OCI-LY3 (cell line): ENCODE measurements around the gene MGA.

Source experiments
- H2AFZ ChIP-seq: fragments of 200-600, 300-600 bp; shearing (Covaris generic); 2 replicates; pipeline ENCODE4 v1.6.0; 2014; ENCODE audit warnings: antibody characterized with exemption, low read depth, low read length
- H3K27ac ChIP-seq: fragments of 200-600, 300-600 bp; sonication (generic); 2 replicates; pipeline ENCODE4 v1.5.1; 2014; ENCODE audit warnings: mild to moderate bottlenecking, low read length, moderate library complexity, mixed read lengths
- H3K27me3 ChIP-seq: fragments of 200-600, 300-600 bp; sonication (generic); 2 replicates; pipeline ENCODE4 v1.6.1; 2014; ENCODE audit warnings: low read depth, low read length, mixed read lengths
- H3K36me3 ChIP-seq: fragments of 200-600, 300-600 bp; sonication (generic); replicated peaks from 2 replicates; pipeline ENCODE3; 2014; ENCODE audit warnings: low read depth, low read length, mixed read lengths
- H3K4me1 ChIP-seq: fragments of 300-600, 200-600 bp; sonication (generic); 2 replicates; pipeline ENCODE4 v1.6.1; 2014; ENCODE audit warnings: low read length, mixed read lengths
- H3K4me2 ChIP-seq: fragments of 200-600, 300-600 bp; sonication (generic); 2 replicates; pipeline ENCODE4 v1.6.1; 2014; ENCODE audit warnings: low read length, mixed read lengths
- H3K4me3 ChIP-seq: fragments of 300-600, 200-600 bp; sonication (generic); 2 replicates; pipeline ENCODE4 v1.5.1; 2014; ENCODE audit warnings: antibody characterized with exemption, mild to moderate bottlenecking, low read length, moderate library complexity
- H3K79me2 ChIP-seq: fragments of 300-600, 200-600 bp; shearing (Covaris generic); 2 replicates; pipeline ENCODE4 v1.6.1; 2014; ENCODE audit warnings: mild to moderate bottlenecking, low read length, mixed read lengths
- H3K9ac ChIP-seq: fragments of 300-600, 200-600 bp; shearing (Covaris generic); 2 replicates; pipeline ENCODE4 v1.6.0; 2014; ENCODE audit warnings: mild to moderate bottlenecking, low read length, moderate library complexity
- H3K9me3 ChIP-seq: fragments of 200-600, 300-600 bp; shearing (Covaris generic); 2 replicates; pipeline ENCODE4 v1.6.1; 2014; ENCODE audit warnings: low read length, mixed read lengths; ENCODE audit not compliant: insufficient read depth
- H4K20me1 ChIP-seq: fragments of 200-600, 300-600 bp; sonication (generic); 2 replicates; pipeline ENCODE4 v1.6.1; 2016; ENCODE audit warnings: low read length, mixed read lengths; ENCODE audit not compliant: insufficient read depth
- CTCF ChIP-seq: fragments of 200-600, 300-600 bp; sonication (generic); IDR thresholded peaks from 2 replicates; pipeline ENCODE4 v1.5.1; 2014; ENCODE audit warnings: antibody characterized with exemption, low read length, low read depth
- EZH2phosphoT487 ChIP-seq: fragments of 200-600 bp; shearing (Covaris generic); IDR thresholded peaks from 2 replicates; pipeline ENCODE4 v1.6.1; 2018; ENCODE audit warnings: antibody characterized with exemption, mixed run types, low read depth

Gene MGA

GRCh38 chr15:41756198-41756597 is 96.0 kb downstream of the MGA start:
- no peak overlapping the region for H3K9ac ChIP-seq
- no peak overlapping the region for H3K4me2 ChIP-seq
- no peaks in the 10 kb centered on the region for H4K20me1 ChIP-seq
- no peaks in the 10 kb centered on the region for H3K4me1 ChIP-seq
- no peak overlapping the region for H3K27ac ChIP-seq
- no peak overlapping the region for H3K4me3 ChIP-seq
- no peaks in the 10 kb centered on the region for H3K79me2 ChIP-seq
- H3K36me3 ChIP-seq = peaks cover 14% of the 10 kb centered on the region
- H2AFZ ChIP-seq = no peak overlapping the region
- H3K27me3 ChIP-seq = no peaks in the 10 kb centered on the region
- H3K9me3 ChIP-seq = no peaks in the 10 kb centered on the region
- TF ChIP-seq CTCF (no peak), EZH2phosphoT487 (no peak)

GRCh38 chr15:41772720-41773331 is 112.6 kb downstream of the MGA start:
- H3K4me1 ChIP-seq = peaks cover 24% of the 10 kb centered on the region
- no peaks in the 10 kb centered on the region for H3K36me3 ChIP-seq
- H3K9me3 ChIP-seq = no peaks in the 10 kb centered on the region
- TF ChIP-seq CTCF (peak; percentile 80), EZH2phosphoT487 (no peak)
- no peaks in the 10 kb centered on the region for H4K20me1 ChIP-seq
- H3K4me2 ChIP-seq = peak overlapping the region; percentile 89
- peaks cover 17% of the 10 kb centered on the region for H3K79me2 ChIP-seq
- peak overlapping the region; percentile 56 for H3K9ac ChIP-seq
- H3K4me3 ChIP-seq = peak overlapping the region; percentile 92
- no peaks in the 10 kb centered on the region for H3K27me3 ChIP-seq
- peak overlapping the region; percentile 82 for H3K27ac ChIP-seq
- H2AFZ ChIP-seq = no peak overlapping the region

GRCh38 chr15:41773332-41773728 is 113.1 kb downstream of the MGA start:
- peak overlapping the region; percentile 82 for H3K27ac ChIP-seq
- 0 out of 2 replicates have a peak overlapping the region, but pooled peaks have one; percentile 71 for H2AFZ ChIP-seq
- TF ChIP-seq EZH2phosphoT487 = no peak
- no peaks in the 10 kb centered on the region for H3K9me3 ChIP-seq
- H3K9ac ChIP-seq = peak overlapping the region; percentile 56
- H3K4me1 ChIP-seq = peaks cover 24% of the 10 kb centered on the region
- H3K36me3 ChIP-seq = no peaks in the 10 kb centered on the region
- peak overlapping the region; percentile 92 for H3K4me3 ChIP-seq
- peaks cover 17% of the 10 kb centered on the region for H3K79me2 ChIP-seq
- H3K4me2 ChIP-seq = peak overlapping the region; percentile 89
- H4K20me1 ChIP-seq = no peaks in the 10 kb centered on the region
- H3K27me3 ChIP-seq = no peaks in the 10 kb centered on the region

GRCh38 chr15:41773729-41774061 is 113.5 kb downstream of the MGA start:
- Histone ChIP-seq H3K27me3 (no peaks in the 10 kb centered on the region), H4K20me1 (no peaks in the 10 kb centered on the region), H2AFZ (0 out of 2 replicates have a peak overlapping the region, but pooled peaks have one; percentile 71), H3K9me3 (no peaks in the 10 kb centered on the region), H3K79me2 (peaks cover 17% of the 10 kb centered on the region), H3K36me3 (no peaks in the 10 kb centered on the region), H3K9ac (peak overlapping the region; percentile 56), H3K4me2 (peak overlapping the region; percentile 89), H3K27ac (peak overlapping the region; percentile 82), H3K4me3 (peak overlapping the region; percentile 92), H3K4me1 (peaks cover 24% of the 10 kb centered on the region)
- TF ChIP-seq EZH2phosphoT487 (no peak), CTCF (no peak)
